HT-29 (cell line): ENCODE measurements around the gene NME7. TPM values are rescaled to one million over a fixed set of nuclear protein-coding genes. Genes with fewer than 3 reads are reported as not detected.
"Not testable (repeated sequence)": the region's sequence is repeated elsewhere in the genome, so short reads cannot be mapped to it uniquely, and the experiment has no call there.

Experiments
- DNase-seq: peaks from one replicate; pipeline ENCODE4 v3.0.0-alpha.2; 2015; ENCODE audit warnings: low spot score
- total RNA-seq: library from RNA; depleted of rRNA; stranded (reverse); fragments of >200 nt; shearing (Covaris generic); gene quantifications from 2 replicates; pipeline ENCODE4 v1.2.3, GENCODE V29; 2014

Gene NME7
- total RNA-seq, 1 experiment from 2014 or later, result 7.1 TPM

DNA sequence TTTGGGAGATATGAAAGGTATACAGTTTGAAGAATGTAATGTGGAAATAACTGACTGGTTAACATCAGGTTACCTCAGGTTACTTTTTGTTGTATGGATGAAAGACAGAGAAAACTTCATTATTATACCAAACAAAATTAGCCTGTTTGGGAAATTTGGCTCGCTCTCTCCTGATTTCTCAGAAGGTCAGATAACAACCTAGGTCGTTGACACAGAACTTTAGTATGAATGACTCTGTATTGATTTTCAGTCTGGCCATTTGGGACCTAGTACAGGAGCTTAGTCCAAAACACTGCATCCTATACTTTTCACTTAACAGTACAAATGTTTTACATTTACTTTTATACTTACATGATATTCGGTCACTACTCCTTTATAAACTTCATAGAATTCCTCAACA, 132.8 kb downstream of the NME7 start:
- DNase-seq, result no peak

DNA sequence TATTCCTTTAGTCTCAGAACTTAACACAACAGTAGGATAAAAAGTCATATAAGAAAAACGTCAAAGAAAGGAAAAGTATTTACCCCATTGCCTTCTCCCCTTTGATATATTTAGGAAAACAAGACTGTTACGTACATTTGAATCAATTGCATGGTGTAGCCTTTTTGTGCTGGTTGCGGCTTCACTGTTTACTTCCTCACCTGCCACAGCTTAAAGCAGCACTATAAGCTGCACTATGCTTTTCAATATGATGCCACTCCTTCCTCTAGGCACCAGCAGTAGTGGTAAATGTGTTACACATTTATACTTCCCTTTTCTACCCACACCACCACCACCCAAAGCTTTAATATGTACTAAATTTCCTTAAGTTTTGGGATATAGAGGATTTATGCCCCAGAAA, 150.0 kb downstream of the NME7 start:
- no peak for DNase-seq

DNA sequence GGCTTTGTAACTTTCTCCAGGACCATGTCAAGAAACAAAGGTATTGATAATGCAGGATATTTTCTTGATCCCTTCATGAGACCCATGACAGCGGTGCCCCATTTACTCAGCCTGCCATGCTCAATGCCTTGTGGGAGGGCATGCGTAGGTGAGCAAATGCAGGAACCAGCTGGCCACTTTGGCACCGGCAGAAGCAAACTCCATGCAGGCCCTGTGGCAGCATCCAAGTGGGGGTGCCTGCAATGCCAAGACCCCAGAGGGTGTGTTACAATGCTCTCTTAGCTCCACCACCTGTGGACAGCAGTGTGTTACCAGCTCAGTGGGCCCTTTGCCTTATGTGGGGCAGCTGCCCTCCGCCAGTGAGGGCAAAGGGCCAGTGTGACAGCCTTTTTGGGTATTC, 153.0 kb downstream of the NME7 start:
- no peak for DNase-seq

DNA sequence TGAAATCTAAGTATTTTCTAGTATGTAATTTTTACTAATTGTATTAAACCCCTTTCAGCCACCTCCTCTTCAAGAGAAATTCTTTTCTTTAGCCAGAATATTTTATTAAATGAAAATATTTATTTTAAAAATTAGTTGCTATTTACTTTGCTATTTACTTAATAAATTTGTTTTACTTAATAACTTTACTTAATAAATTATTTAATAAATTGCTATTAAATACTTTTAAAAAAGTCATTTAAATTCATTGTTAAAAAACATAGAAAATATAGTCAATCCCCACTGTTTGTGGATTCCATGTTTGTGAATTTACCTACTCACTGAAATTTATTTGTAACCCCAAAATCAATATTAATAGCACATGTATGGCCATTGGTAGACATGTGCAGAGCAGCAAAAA, 155.5 kb downstream of the NME7 start:
- no peak for DNase-seq

DNA sequence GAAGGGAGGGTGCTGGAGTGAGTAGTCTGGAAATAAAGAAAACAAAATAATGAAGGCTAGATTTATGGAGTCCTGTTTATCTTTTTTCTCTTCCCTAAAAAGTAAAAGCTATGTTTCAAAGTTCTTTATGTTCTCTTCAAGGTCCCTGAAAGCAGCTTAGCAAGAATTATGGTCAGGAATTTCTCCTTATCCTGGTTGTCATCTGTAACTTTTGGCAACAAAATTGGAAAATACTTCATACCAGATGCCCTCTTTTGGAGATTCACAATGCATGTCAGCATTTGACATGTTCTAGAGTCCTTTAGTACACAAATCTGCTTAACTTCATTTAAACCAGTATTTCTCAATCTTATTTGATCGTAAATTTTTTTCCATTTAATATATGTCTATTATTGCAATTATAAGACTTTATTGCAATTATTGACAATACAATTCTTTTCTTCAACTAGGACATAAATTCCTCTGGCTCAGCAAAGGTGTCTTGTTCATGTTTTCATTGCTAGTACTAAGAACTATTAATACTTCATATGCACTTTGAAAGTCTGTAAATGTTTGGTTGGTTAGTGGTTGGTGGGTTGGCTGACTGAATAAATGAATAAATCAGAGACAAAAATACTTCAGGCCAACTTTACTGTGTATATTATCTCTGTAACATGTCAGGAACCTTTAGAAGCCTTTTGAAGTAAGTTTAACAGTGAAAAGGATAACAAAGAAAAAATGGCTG, 159.6 kb downstream of the NME7 start:
- no peak for DNase-seq

GRCh38 chr1:169204157-169204556, 163.4 kb downstream of the NME7 start:
- DNase-seq, result no peak

DNA sequence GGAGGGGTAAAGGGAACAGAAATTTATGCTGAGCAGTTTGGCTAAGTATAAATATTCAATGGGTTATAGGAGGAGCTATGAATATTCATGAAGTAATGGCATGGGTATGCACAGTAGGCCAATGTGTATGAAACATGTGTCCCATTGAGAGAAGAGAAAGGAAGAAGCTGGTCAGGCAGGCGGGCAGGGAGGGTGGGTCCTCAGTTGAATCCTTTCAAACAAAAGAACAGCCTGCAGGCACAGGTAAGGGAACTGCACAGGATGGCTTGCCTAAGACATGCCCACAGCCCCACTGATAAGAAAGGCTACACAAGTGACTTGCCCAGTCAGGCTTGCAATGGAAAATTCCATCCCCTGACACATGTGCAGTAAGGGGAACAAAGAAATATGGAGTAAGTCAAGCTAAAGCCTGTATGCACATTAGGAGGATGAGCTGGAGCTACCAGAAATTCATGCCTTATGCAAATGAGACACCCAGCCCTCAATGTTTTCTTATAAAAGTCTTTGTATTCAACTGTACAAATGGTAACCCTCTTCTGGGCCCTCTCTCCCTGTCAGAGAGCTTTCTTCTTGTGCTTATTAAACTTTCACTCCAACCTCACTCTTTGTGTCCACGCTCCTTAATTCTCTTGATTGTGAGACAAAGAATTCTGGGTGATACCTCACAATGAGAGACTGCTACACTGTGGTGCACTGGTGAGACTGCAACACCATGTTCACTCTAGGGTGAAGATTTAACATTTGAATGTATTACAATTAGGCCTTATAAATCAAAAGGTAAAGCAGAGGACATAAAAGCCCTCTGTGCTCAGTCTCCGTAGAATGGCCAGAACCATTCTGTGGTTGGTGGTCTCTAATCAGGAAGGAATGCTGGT, 164.6 kb downstream of the NME7 start:
- DNase-seq, result no peak

- no peak for DNase-seq
These were observed 166.4 kb downstream of the NME7 start for GRCh38 chr1:169201084-169201619.

- DNase-seq, result no peak
These were observed 167.3 kb downstream of the NME7 start for GRCh38 chr1:169200319-169200718.

GRCh38 chr1:169196581-169196980, 171.0 kb downstream of the NME7 start:
- no peak for DNase-seq

- no peak for DNase-seq
These were observed 171.4 kb downstream of the NME7 start for GRCh38 chr1:169196161-169196560.

- no peak for DNase-seq
These were observed 174.3 kb downstream of the NME7 start for GRCh38 chr1:169193191-169193850.

DNA sequence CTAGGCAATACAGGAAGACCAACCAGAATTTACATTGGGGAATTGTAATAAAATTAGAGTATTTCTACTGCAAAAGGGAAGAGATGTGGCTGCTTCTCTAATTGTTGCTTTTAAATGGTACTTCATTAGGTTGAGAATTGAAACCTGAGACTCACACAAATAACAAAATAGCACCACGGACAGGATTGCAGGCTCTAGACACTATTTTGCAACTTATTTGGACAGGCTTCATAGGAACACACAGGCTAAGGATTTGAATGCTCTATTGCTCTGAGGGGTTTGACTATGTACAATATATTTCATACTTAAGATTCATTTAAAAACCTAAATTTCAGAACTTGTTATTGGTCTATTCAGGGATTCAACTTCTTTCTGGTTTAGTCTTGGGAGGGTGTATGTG, 181.5 kb downstream of the NME7 start:
- no peak for DNase-seq

- no peak for DNase-seq
These were observed 182.8 kb downstream of the NME7 start for GRCh38 chr1:169184812-169185211.

DNA sequence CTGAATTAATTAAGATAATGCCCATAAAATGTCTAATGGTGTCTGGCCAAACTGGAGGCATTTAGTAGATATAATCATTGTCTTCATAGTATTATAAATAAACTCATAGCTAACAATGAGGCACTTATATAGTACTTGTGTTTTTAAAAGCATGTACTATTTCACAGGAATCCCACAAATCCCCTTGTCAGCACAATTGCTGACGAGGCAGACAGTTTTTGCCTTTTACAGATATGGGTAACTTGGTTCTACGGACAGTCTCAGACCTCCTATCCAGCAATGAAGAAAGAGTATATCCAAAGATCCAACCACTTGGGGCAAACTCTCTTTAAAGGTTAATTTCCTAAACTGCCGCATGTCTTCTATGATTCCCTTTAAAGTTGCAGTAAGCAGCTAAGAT, 187.4 kb downstream of the NME7 start:
- DNase-seq, result no peak

GRCh38 chr1:169179431-169179830, 188.2 kb downstream of the NME7 start:
- not testable (repeated sequence) for DNase-seq

DNA sequence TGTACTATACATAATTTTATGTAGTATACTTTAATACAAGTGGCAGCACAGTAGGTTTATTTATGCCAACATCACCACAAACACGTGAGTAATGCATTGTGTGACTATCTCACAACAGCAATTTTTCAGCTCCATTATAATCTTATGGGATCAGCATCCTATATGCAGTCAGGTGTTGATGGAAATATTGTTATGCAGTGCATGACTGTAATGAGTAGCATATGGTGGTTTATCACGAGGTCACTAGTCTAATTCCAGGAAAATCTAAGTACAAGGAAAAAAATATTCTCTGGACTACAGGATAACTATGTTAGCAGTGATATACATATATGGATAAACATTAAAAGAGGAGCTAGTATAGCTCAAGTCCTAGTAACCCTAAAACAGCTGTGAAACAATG, 192.1 kb downstream of the NME7 start:
- DNase-seq, result no peak

DNA sequence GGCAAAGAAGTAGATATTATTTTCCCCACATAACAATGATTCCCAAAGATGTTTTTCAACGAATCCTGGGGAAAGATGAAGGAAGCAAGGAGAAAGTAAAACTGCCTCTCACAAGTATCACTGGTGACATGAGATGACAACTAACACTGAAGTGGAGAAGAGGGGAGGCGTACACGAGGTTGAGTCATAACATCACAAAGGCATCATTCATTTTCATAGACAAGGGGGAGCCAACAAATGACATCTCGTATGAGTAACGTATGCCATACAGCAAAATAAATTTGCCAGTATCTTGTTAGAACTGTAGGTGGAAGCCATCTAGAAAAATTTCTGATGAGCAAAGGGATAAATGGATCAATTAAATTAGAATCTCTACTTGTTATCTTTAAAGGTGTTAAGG, 204.5 kb downstream of the NME7 start:
- DNase-seq, result no peak

- DNase-seq, result no peak
These were observed 206.0 kb downstream of the NME7 start for GRCh38 chr1:169161496-169162194.

GRCh38 chr1:169160845-169161495, 206.6 kb downstream of the NME7 start:
- DNase-seq, result no peak

DNA sequence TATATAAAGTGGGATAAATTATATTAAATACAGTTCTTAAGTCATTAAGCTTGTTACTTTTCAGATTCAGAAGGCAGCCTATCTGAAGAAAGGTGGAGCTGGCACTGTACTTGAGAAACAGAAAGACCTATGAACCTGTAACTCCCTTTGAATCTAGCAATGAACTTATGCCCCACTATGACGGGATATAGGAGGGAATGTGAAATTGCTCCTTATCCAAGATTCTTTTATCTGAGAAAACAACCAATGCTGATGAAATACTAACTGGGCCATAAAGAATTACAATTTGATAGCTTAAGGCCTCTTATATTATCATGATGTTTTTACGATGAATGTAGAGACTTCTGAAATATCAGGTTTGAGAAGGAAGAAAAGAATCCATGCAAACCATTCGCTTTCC, 211.0 kb downstream of the NME7 start:
- no peak for DNase-seq
